ENCODE measurements around the gene INO80.

The INO80 gene

DNA sequence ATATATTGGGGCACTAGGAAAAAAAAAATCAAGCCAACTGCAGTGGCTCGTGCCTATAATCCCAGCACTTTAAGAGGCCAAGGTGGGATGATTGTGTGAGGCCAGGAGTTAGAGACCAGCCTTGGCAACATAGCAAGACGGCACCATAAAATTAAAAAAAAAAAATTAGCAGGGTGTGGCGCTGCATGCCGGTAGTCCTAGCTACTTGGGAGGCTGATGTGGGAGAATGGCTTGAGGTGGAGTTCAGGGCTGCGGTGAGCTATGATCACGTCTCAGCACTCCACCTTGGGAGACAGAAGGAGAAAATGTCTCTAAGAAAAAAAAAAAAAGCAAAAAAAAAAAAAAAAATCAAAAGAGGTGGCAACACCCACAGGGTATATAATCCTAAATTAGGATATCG is 49.6 kb downstream of the INO80 start:
- H3K27me3 ChIP-seq (ENCODE audit: insufficient read depth, low read depth, severe bottlenecking) = no peaks in the 10 kb centered on the region
- H3K36me3 ChIP-seq = peaks cover 74% of the 10 kb centered on the region
- peaks cover 2% of the 10 kb centered on the region for H3K9me3 ChIP-seq (ENCODE audit: severe bottlenecking)

DNA sequence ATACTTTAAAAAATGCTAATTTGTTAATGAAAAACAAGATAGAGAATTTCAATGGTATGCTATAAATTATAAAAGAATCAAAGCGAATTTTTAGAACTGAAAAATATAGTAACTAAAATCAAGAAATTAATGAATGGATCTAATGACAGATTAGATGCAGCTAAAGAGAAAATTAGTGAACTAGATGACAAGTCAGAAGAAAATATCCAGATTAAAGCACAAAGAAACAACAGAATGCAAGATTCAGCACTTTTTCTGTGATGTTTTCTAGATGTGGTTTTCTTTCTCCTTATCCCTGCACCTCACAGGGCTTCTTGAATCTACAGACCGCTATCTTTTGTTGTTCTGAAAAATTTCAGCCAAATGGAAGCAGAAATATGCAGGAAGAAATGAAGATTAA is 54.4 kb downstream of the INO80 start:
- peaks cover 74% of the 10 kb centered on the region for H3K36me3 ChIP-seq
- no peak overlapping the region for H3K27ac ChIP-seq

More for the DNA sequence above, 49.6 kb downstream of the INO80 start:
- Histone ChIP-seq H3K4me3 (ENCODE audit: low read depth, low read length) (no peak overlapping the region), H3K27ac (no peak overlapping the region)
- TF ChIP-seq, protein P1, sequence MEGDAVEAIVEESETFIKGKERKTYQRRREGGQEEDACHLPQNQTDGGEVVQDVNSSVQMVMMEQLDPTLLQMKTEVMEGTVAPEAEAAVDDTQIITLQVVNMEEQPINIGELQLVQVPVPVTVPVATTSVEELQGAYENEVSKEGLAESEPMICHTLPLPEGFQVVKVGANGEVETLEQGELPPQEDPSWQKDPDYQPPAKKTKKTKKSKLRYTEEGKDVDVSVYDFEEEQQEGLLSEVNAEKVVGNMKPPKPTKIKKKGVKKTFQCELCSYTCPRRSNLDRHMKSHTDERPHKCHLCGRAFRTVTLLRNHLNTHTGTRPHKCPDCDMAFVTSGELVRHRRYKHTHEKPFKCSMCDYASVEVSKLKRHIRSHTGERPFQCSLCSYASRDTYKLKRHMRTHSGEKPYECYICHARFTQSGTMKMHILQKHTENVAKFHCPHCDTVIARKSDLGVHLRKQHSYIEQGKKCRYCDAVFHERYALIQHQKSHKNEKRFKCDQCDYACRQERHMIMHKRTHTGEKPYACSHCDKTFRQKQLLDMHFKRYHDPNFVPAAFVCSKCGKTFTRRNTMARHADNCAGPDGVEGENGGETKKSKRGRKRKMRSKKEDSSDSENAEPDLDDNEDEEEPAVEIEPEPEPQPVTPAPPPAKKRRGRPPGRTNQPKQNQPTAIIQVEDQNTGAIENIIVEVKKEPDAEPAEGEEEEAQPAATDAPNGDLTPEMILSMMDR (IDR thresholded peaks at IDR 0.05; ENCODE audit: low read depth, low read length) = no peak
- no peak for DNase-seq

DNA sequence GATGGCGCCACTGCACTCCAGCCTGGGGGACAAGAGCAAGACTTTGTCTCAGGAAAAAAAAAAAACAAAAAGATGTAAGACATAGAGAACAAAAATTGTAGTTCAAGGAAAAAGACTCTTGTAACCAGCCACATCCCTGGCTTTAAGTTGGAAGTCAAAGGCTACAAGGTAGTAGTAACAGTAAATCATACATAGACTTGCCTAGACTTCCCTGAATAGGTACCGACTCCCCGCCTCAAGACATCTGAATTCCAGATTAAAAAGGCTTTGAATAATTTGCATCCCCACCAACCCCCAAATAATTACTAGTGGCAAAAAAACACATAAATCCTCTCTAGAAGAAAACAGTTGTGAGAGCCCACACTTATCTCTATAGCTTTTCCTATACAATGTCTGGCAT is 55.6 kb downstream of the INO80 start:
- H3K27me3 ChIP-seq (ENCODE audit: insufficient read depth, low read depth, severe bottlenecking) = no peaks in the 10 kb centered on the region
- DNase-seq = no peak
- peaks cover 77% of the 10 kb centered on the region for H3K36me3 ChIP-seq
- no peak overlapping the region for H3K27ac ChIP-seq
- no peak overlapping the region for H3K4me3 ChIP-seq (ENCODE audit: low read depth, low read length)
- peaks cover 7% of the 10 kb centered on the region for H3K9me3 ChIP-seq (ENCODE audit: severe bottlenecking)
- TF ChIP-seq, protein P1 (IDR thresholded peaks at IDR 0.05; ENCODE audit: low read depth, low read length) = no peak

More for the DNA sequence above, 54.4 kb downstream of the INO80 start:
- TF ChIP-seq, protein P1 (IDR thresholded peaks at IDR 0.05; ENCODE audit: low read depth, low read length) = no peak
- Histone ChIP-seq H3K9me3 (ENCODE audit: severe bottlenecking) (peaks cover 7% of the 10 kb centered on the region), H3K4me3 (ENCODE audit: low read depth, low read length) (no peak overlapping the region), H3K27me3 (ENCODE audit: insufficient read depth, low read depth, severe bottlenecking) (no peaks in the 10 kb centered on the region)
- DNase-seq = no peak

DNA sequence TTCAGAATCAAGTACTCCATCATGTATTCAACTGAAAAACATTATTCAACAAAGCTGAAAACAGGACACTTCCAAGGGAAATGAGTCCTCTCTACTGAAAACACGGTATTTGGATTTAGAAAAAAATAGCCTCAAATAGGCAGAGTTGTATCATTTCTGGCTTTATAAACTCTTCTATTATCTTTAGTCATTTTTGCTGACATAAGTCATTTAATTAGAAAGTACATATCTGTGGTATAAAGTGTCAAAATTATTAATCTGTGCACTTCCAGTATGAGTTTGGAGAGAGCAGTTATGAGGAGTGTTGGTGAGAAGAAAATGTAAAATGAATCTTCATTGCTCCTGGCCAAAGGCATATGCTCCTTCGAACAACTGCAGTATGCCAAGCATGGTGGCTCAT is 59.3 kb downstream of the INO80 start:
- no peak for DNase-seq
- no peaks in the 10 kb centered on the region for H3K27me3 ChIP-seq (ENCODE audit: insufficient read depth, low read depth, severe bottlenecking)
- H3K4me3 ChIP-seq (ENCODE audit: low read depth, low read length) = no peak overlapping the region
- peaks cover 5% of the 10 kb centered on the region for H3K9me3 ChIP-seq (ENCODE audit: severe bottlenecking)
- no peak overlapping the region for H3K27ac ChIP-seq
- peaks cover 78% of the 10 kb centered on the region for H3K36me3 ChIP-seq
- TF ChIP-seq, protein P1 (IDR thresholded peaks at IDR 0.05; ENCODE audit: low read depth, low read length) = no peak

DNA sequence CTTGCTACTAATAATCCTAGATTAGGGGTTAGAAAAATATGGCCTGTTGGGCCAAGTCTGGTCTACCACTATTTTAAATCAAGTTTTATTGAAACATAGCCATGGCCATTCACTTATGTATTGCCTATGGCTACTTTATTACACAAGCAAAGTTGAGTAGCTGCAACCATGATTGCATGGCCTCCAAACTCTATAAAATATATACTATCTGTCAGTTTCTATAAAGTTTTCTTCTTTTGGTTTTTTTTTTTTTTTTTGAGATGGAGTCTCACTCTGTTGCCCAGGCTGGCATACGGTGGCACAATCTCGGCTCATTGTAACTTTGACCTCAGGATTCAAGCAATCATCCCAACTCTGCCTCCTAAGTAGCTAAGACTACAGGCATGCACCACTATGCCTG is 60.4 kb downstream of the INO80 start:
- Histone ChIP-seq H3K27ac (no peak overlapping the region), H3K27me3 (ENCODE audit: insufficient read depth, low read depth, severe bottlenecking) (no peaks in the 10 kb centered on the region), H3K36me3 (peaks cover 71% of the 10 kb centered on the region), H3K4me3 (ENCODE audit: low read depth, low read length) (no peak overlapping the region), H3K9me3 (ENCODE audit: severe bottlenecking) (no peaks in the 10 kb centered on the region)
- DNase-seq = no peak
- TF ChIP-seq, protein P1 (IDR thresholded peaks at IDR 0.05; ENCODE audit: low read depth, low read length) = no peak

DNA sequence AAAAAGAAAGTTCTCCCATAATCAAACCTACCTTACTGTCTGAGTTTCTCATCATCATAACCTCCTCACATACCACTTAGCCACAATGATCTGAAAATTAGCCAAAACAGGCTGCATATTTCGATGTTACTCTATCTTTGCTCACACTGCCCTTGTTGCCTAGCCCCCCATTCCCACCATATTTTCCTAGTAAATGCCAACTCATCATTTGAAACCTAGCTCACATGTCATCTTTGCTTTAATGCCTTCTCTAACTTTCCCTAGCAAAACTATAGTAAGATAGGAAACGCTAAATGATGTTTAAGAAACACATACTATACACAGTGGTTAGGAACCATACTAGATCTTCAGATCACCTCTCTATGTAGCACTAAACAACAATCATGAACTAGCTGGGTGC is 64.9 kb downstream of the INO80 start:
- Histone ChIP-seq H3K9me3 (ENCODE audit: severe bottlenecking) (no peaks in the 10 kb centered on the region), H3K36me3 (peaks cover 78% of the 10 kb centered on the region), H3K4me3 (ENCODE audit: low read depth, low read length) (no peak overlapping the region), H3K27ac (no peak overlapping the region), H3K27me3 (ENCODE audit: insufficient read depth, low read depth, severe bottlenecking) (no peaks in the 10 kb centered on the region)
- no peak for DNase-seq
- TF ChIP-seq, protein P1 (IDR thresholded peaks at IDR 0.05; ENCODE audit: low read depth, low read length) = no peak
